Loucy (cell line): ENCODE data around the gene INPP5D.

Experiments
- H2AFZ ChIP-seq: fragments of 200-600 bp; sonication (generic); 2 replicates; pipeline ENCODE4 v1.6.0; 2016; ENCODE audit warnings: antibody characterized with exemption, mild to moderate bottlenecking, low read length, moderate library complexity
- H3F3A ChIP-seq: fragments of 200-600 bp; 2 replicates; pipeline ENCODE4 v1.6.0; 2016; ENCODE audit warnings: antibody characterized with exemption, low read depth, mild to moderate bottlenecking
- H3K27me3 ChIP-seq: fragments of 200-600 bp; sonication (generic); 2 replicates; pipeline ENCODE4 v1.6.1; 2014; ENCODE audit warnings: low read length, mild to moderate bottlenecking; ENCODE audit not compliant: insufficient read depth, poor library complexity, severe bottlenecking
- H3K36me3 ChIP-seq: fragments of 200-600 bp; sonication (generic); 2 replicates; pipeline ENCODE4 v1.6.1; 2016; ENCODE audit warnings: low read length; ENCODE audit not compliant: insufficient read depth
- H3K4me1 ChIP-seq: fragments of 200-600 bp; sonication (generic); 2 replicates; pipeline ENCODE4 v1.5.1; 2014; ENCODE audit warnings: low read length, mild to moderate bottlenecking; ENCODE audit not compliant: insufficient read depth, poor library complexity, severe bottlenecking
- H3K4me2 ChIP-seq: fragments of 200-600 bp; sonication (generic); 2 replicates; pipeline ENCODE4 v1.6.0; 2014; ENCODE audit warnings: antibody characterized with exemption, low read length, low read depth, mild to moderate bottlenecking; ENCODE audit not compliant: poor library complexity, severe bottlenecking
- H3K4me3 ChIP-seq: fragments of 200-600 bp; sonication (generic); 2 replicates; pipeline ENCODE4 v1.5.1; 2014; ENCODE audit warnings: low read length, mild to moderate bottlenecking, mixed read lengths; ENCODE audit not compliant: poor library complexity, severe bottlenecking
- H3K79me2 ChIP-seq: fragments of 200-600 bp; sonication (generic); 2 replicates; pipeline ENCODE4 v1.6.1; 2014; ENCODE audit warnings: low read length; ENCODE audit not compliant: insufficient read depth
- H3K9ac ChIP-seq: fragments of 200-600 bp; sonication (generic); 2 replicates; pipeline ENCODE4 v1.6.0; 2014; ENCODE audit warnings: mild to moderate bottlenecking, low read depth, low read length, moderate library complexity; ENCODE audit not compliant: poor library complexity, severe bottlenecking
- H3K9me2 ChIP-seq: fragments of 200-600 bp; sonication (generic); replicated peaks from 2 replicates; pipeline ENCODE4 v1.6.1; 2016; ENCODE audit warnings: low read depth, low read length, mixed read lengths
- H3K9me3 ChIP-seq: fragments of 200-600 bp; sonication (generic); 2 replicates; pipeline ENCODE4 v1.6.1; 2014; ENCODE audit warnings: mild to moderate bottlenecking, antibody characterized with exemption, low read length, low read depth; ENCODE audit not compliant: insufficient read depth
- H4K20me1 ChIP-seq: fragments of 200-600 bp; sonication (generic); 2 replicates; pipeline ENCODE4 v1.6.0; 2014; ENCODE audit warnings: antibody characterized with exemption, low read length, mild to moderate bottlenecking; ENCODE audit not compliant: insufficient read depth, poor library complexity, severe bottlenecking
- CTCF ChIP-seq: fragments of 200-600 bp; sonication (generic); conservative IDR thresholded peaks from 2 replicates; pipeline ENCODE4 v1.5.1; 2014; ENCODE audit warnings: mild to moderate bottlenecking, antibody characterized with exemption, low read length
- EZH2phosphoT487 ChIP-seq: fragments of 200-600 bp; IDR thresholded peaks from 2 replicates; pipeline ENCODE4 v1.6.1; 2018; ENCODE audit warnings: antibody characterized with exemption, mild to moderate bottlenecking, moderate library complexity, borderline replicate concordance

The INPP5D gene

GRCh38 chr2:233204286-233204936, 144.3 kb downstream of the INPP5D start:
- Histone ChIP-seq H4K20me1 (no peaks in the 10 kb centered on the region), H3K27me3 (no peaks in the 10 kb centered on the region), H3K9ac (no peak overlapping the region)

GRCh38 chr2:233208382-233209116, 148.4 kb downstream of the INPP5D start:
- Histone ChIP-seq H3F3A (no peaks in the 10 kb centered on the region), H2AFZ (no peak overlapping the region), H3K27me3 (no peaks in the 10 kb centered on the region), H4K20me1 (no peaks in the 10 kb centered on the region), H3K9ac (no peak overlapping the region), H3K4me3 (no peak overlapping the region), H3K36me3 (peaks cover 29% of the 10 kb centered on the region; the same call in 1 of the 2 replicates), H3K4me1 (no peaks in the 10 kb centered on the region), H3K4me2 (no peak overlapping the region), H3K9me2 (no peaks in the 10 kb centered on the region), H3K9me3 (no peaks in the 10 kb centered on the region), H3K79me2 (no peaks in the 10 kb centered on the region)
- TF ChIP-seq CTCF (no peak), EZH2phosphoT487 (no peak)

More at GRCh38 chr2:233204286-233204936, 144.3 kb downstream of the INPP5D start:
- no peaks in the 10 kb centered on the region for H3K9me3 ChIP-seq
- no peaks in the 10 kb centered on the region for H3K9me2 ChIP-seq
- H3F3A ChIP-seq = no peaks in the 10 kb centered on the region
- H3K79me2 ChIP-seq = no peaks in the 10 kb centered on the region
- no peak overlapping the region for H2AFZ ChIP-seq
- no peaks in the 10 kb centered on the region for H3K4me1 ChIP-seq
- TF ChIP-seq CTCF (no peak), EZH2phosphoT487 (no peak)
- no peak overlapping the region for H3K4me3 ChIP-seq
- H3K36me3 ChIP-seq = peaks cover 56% of the 10 kb centered on the region
- H3K4me2 ChIP-seq = no peak overlapping the region

GRCh38 chr2:233209117-233209532, 149.0 kb downstream of the INPP5D start:
- Histone ChIP-seq H3K9me3 (no peaks in the 10 kb centered on the region), H4K20me1 (no peaks in the 10 kb centered on the region), H3K36me3 (peaks cover 23% of the 10 kb centered on the region; the same call in 1 of the 2 replicates), H3K4me2 (no peak overlapping the region), H2AFZ (no peak overlapping the region), H3K4me1 (no peaks in the 10 kb centered on the region), H3K79me2 (no peaks in the 10 kb centered on the region), H3K9me2 (no peaks in the 10 kb centered on the region), H3K4me3 (no peak overlapping the region), H3F3A (no peaks in the 10 kb centered on the region), H3K9ac (no peak overlapping the region), H3K27me3 (no peaks in the 10 kb centered on the region)
- TF ChIP-seq CTCF (no peak), EZH2phosphoT487 (no peak)
